ENCODE results near the gene CA7. TPM values are rescaled to one million over a fixed set of nuclear protein-coding genes. Genes with fewer than 3 reads are reported as not detected.

The CA7 gene
- total RNA-seq, 4 donors from 2014 or later, result 107 to 237 (median 152) TPM

GRCh38 chr16:66880288-66881013, 36.2 kb downstream of the CA7 start, which contains the start of gene PDP2:
TSS of gene PDP2 (plus strand) at chr16:66880515. CDS start at chr16:66884285, 3,770 bp downstream.
- intact Hi-C loops (cut with DNase I; ENCODE audit: low total_unique reads), result no loop called here
- peaks cover 0 to 5% (median 0%) of the 10 kb centered on the region in 4 donors for H3K36me3 ChIP-seq
- H3K27me3 ChIP-seq, result no peaks in the 10 kb centered on the region
- H3K4me3 ChIP-seq, result peak within 1 kb of the TSS; percentile 48 to 70 (median 66)
- WGBS, 2 donors (ENCODE audit: low coverage in 1 of 2), result 1% methylated on average over 23 of the region's 58 CpGs; no CpG with 5 or more reads in 1 of the 2 donors
- peaks cover 8 to 25% (median 9%) of the 10 kb centered on the region in 4 donors for H3K4me1 ChIP-seq
- peak within 1 kb of the TSS; percentile 63 to 79 (median 70) for H3K27ac ChIP-seq
- no peaks in the 10 kb centered on the region for H3K9me3 ChIP-seq
- in situ Hi-C loops (cut with MboI; ENCODE audit: low pct_ligation_motif_present in 1 of 4, low pct_unique_long_range_greater_than_20kb in 1 of 4, low sequenced_read_pairs in 3 of 4), result no loop called here
- TF ChIP-seq EP300 (IDR thresholded peaks at IDR 0.05; ENCODE audit: low read depth) (no peak), POLR2A (IDR thresholded peaks at IDR 0.05) (peak; percentile 71), POLR2AphosphoS5 (IDR thresholded peaks at IDR 0.05) (peak; percentile 64 to 77 (median 77))
- peak; percentile 96 for DNase-seq

DNA sequence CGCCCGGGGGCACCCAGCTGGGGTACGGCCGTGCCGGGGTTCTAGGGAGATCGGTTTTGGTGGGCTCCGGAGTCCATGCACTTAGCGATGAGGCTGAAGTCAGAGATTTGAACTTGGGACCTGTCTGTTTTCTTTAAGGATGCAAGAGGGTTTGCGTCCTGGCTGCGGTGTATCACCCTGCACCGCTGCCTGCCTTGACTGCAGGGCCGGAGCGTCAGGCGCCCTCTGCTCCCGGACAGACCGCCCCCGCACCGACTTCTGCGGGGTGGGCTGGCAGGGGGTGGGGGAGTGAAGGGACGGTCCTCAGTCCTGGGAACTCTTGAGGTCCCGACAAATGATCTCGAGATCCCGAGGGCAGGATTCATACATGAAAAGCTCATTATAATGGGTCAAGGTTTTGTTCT, 36.8 kb downstream of the CA7 start:
- Histone ChIP-seq H3K9me3 (no peaks in the 10 kb centered on the region), H3K27me3 (no peaks in the 10 kb centered on the region), H3K4me1 (peaks cover 8 to 25% (median 9%) of the 10 kb centered on the region in 4 donors), H3K27ac (peak overlapping the region; percentile 63 to 79 (median 70)), H3K4me3 (peak overlapping the region; percentile 48 to 70 (median 66)), H3K36me3 (peaks cover 0 to 5% (median 0%) of the 10 kb centered on the region in 4 donors)
- in situ Hi-C loops (cut with MboI; ENCODE audit: low pct_ligation_motif_present in 1 of 4, low pct_unique_long_range_greater_than_20kb in 1 of 4, low sequenced_read_pairs in 3 of 4), result no loop called here
- 0 to 4% methylated on average over 4 to 15 of the region's 23 CpGs for WGBS, 2 donors (ENCODE audit: low coverage in 1 of 2)
- DNase-seq, result no peak
- TF ChIP-seq POLR2AphosphoS5 (IDR thresholded peaks at IDR 0.05), result no peak
- no peak for TF ChIP-seq EP300 (IDR thresholded peaks at IDR 0.05; ENCODE audit: low read depth)
- TF ChIP-seq POLR2A (IDR thresholded peaks at IDR 0.05), result no peak
- intact Hi-C loops (cut with DNase I; ENCODE audit: low total_unique reads), result no loop called here

- Histone ChIP-seq H3K4me3 (peak overlapping the region in 2 of 4 donors; percentile 61 to 70), H3K27me3 (no peaks in the 10 kb centered on the region), H3K9me3 (no peaks in the 10 kb centered on the region), H3K4me1 (peaks cover 8 to 25% (median 9%) of the 10 kb centered on the region in 4 donors), H3K36me3 (peaks cover 0 to 5% (median 1%) of the 10 kb centered on the region in 4 donors), H3K27ac (no peak overlapping the region)
- 75% methylated on average over 2 of the region's 2 CpGs; no CpG with 5 or more reads in 1 of the 2 donors for WGBS, 2 donors (ENCODE audit: low coverage in 1 of 2)
- intact Hi-C loops (cut with DNase I; ENCODE audit: low total_unique reads), result no loop called here
- in situ Hi-C loops (cut with MboI; ENCODE audit: low pct_ligation_motif_present in 1 of 4, low pct_unique_long_range_greater_than_20kb in 1 of 4, low sequenced_read_pairs in 3 of 4), result no loop called here
- no peak for DNase-seq
- TF ChIP-seq POLR2A (IDR thresholded peaks at IDR 0.05) (no peak), EP300 (IDR thresholded peaks at IDR 0.05; ENCODE audit: low read depth) (no peak), POLR2AphosphoS5 (IDR thresholded peaks at IDR 0.05) (no peak)
- TF ChIP-seq, protein P1, sequence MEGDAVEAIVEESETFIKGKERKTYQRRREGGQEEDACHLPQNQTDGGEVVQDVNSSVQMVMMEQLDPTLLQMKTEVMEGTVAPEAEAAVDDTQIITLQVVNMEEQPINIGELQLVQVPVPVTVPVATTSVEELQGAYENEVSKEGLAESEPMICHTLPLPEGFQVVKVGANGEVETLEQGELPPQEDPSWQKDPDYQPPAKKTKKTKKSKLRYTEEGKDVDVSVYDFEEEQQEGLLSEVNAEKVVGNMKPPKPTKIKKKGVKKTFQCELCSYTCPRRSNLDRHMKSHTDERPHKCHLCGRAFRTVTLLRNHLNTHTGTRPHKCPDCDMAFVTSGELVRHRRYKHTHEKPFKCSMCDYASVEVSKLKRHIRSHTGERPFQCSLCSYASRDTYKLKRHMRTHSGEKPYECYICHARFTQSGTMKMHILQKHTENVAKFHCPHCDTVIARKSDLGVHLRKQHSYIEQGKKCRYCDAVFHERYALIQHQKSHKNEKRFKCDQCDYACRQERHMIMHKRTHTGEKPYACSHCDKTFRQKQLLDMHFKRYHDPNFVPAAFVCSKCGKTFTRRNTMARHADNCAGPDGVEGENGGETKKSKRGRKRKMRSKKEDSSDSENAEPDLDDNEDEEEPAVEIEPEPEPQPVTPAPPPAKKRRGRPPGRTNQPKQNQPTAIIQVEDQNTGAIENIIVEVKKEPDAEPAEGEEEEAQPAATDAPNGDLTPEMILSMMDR (IDR thresholded peaks at IDR 0.05), result no peak
Measured at GRCh38 chr16:66881560-66881959, 37.3 kb downstream of the CA7 start.

DNA sequence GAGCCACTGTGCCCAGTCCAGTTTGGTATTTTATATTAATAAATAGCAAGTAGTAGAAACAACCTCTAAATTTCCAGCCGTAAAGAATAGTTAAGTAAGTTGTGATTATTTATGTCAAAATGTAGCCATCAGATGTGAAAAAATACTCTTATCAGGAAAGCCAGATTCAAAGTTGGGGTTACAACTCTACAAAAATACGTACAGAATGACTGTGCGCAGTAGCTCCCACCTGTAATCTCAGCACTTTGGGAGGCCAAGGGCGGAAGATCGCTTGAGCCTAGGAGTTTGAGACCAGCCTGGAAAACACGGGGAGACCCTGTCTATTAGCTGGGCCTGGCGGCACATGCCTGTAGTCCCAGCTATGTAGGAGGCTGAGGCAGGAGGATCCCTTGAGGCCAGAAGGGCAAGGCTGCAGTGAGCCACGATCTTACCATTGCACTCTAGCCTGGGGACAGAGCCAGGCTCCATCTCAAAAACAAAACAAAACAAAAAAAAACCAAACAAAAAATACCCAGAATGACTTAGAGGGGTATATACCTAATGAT, 37.8 kb downstream of the CA7 start:
- DNase-seq, result no peak
- H3K27ac ChIP-seq, result no peak overlapping the region
- in situ Hi-C loops (cut with MboI; ENCODE audit: low pct_ligation_motif_present in 1 of 4, low pct_unique_long_range_greater_than_20kb in 1 of 4, low sequenced_read_pairs in 3 of 4), result no loop called here
- peaks cover 0 to 5% (median 2%) of the 10 kb centered on the region in 4 donors for H3K36me3 ChIP-seq
- H3K27me3 ChIP-seq, result no peaks in the 10 kb centered on the region
- TF ChIP-seq POLR2AphosphoS5 (IDR thresholded peaks at IDR 0.05), result no peak
- no peak for TF ChIP-seq POLR2A (IDR thresholded peaks at IDR 0.05)
- no peak for TF ChIP-seq EP300 (IDR thresholded peaks at IDR 0.05; ENCODE audit: low read depth)
- TF ChIP-seq, protein P1 (IDR thresholded peaks at IDR 0.05), result no peak
- H3K4me3 ChIP-seq, result no peak overlapping the region
- intact Hi-C loops (cut with DNase I; ENCODE audit: low total_unique reads), result no loop called here
- H3K9me3 ChIP-seq, result no peaks in the 10 kb centered on the region
- H3K4me1 ChIP-seq, result peaks cover 8 to 25% (median 9%) of the 10 kb centered on the region in 4 donors
- 95 to 100% methylated on average over 2 to 8 of the region's 8 CpGs for WGBS, 2 donors (ENCODE audit: low coverage in 1 of 2)

DNA sequence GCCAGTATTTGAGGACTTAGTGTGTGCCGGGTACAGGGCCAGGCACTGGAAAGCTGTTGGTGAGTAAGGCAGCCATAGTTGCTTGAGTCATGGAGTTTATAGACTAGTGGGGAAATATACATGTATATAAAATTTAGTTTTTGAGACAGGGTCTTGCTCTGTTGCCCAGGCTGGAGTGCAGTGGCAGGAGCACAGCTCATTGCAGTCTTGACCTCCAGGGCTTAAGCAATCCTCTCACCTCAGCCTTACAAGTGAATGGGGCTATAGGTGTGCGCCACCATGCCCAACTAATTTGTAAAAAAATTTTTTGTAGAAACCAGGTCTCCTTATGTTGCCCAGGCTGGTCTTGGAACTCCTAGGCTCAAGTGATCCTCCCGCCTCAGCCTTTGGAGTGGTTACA, 38.5 kb downstream of the CA7 start:
- TF ChIP-seq EP300 (IDR thresholded peaks at IDR 0.05; ENCODE audit: low read depth), result no peak
- no peak for TF ChIP-seq POLR2AphosphoS5 (IDR thresholded peaks at IDR 0.05)
- no peak for TF ChIP-seq POLR2A (IDR thresholded peaks at IDR 0.05)
- TF ChIP-seq, protein P1 (IDR thresholded peaks at IDR 0.05), result no peak
- intact Hi-C loops (cut with DNase I; ENCODE audit: low total_unique reads) (no loop called here), in situ Hi-C loops (cut with MboI; ENCODE audit: low pct_ligation_motif_present in 1 of 4, low pct_unique_long_range_greater_than_20kb in 1 of 4, low sequenced_read_pairs in 3 of 4) (no loop called here)
- no peak for DNase-seq
- H3K4me3 ChIP-seq, result no peak overlapping the region
- H3K27me3 ChIP-seq, result no peaks in the 10 kb centered on the region
- peaks cover 0 to 5% (median 2%) of the 10 kb centered on the region in 4 donors for H3K36me3 ChIP-seq
- H3K27ac ChIP-seq, result no peak overlapping the region
- WGBS, 2 donors (ENCODE audit: low coverage in 1 of 2), result 100% methylated on average over 2 to 3 of the region's 3 CpGs
- peaks cover 8 to 25% (median 9%) of the 10 kb centered on the region in 4 donors for H3K4me1 ChIP-seq
- no peaks in the 10 kb centered on the region for H3K9me3 ChIP-seq

Data from transverse colon (tissue), 4 donors.